GM21723 (cell line): Measurements from ENCODE around the gene ADAMTS6.

Source experiments
- ATAC-seq: cut with Tn5 transposase; IDR thresholded peaks from one replicate; pipeline ENCODE4 v1.9.1; 2021; ENCODE audit warnings: mild to moderate bottlenecking, moderate library complexity; ENCODE audit not compliant: unreplicated experiment

ADAMTS6 gene

DNA sequence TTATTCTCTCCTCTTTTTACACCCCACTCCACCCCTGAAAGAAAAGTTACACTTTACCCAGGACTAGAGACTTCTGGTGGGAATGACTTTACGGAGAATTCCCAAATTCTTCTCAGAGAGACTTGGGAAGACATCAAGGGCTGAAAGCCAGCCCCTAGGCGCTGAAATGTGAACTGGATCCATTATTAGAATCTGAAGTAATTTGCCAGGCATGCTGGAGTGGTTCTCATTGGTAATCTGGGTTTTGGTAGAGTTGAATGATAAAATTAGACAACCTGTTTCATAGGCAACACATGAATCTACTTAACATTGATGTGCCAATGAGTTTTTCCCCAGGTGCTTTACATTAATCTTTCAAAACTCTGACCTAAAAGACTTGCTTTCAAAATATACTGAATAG is 324.8 kb downstream of the ADAMTS6 start:
- ATAC-seq = no peak

DNA sequence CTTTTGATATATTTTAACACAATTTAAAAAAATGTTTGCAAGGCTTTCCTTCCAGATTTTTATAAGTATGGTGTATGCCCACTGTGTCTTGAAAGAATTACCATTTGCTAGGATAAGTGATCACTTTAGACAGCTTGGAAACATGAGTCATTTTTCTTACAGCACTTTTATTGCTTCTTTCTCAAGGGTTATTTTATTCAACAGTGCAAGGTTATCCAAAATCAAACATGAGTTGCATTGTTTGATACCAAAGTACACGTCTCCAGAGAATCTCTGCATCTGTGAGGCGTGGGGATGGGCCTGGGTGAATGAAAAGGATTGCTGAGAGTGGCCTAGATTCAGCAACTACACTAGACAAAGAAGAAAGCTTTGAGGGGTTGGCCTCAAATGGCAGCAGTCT is 329.6 kb downstream of the ADAMTS6 start:
- no peak for ATAC-seq

DNA sequence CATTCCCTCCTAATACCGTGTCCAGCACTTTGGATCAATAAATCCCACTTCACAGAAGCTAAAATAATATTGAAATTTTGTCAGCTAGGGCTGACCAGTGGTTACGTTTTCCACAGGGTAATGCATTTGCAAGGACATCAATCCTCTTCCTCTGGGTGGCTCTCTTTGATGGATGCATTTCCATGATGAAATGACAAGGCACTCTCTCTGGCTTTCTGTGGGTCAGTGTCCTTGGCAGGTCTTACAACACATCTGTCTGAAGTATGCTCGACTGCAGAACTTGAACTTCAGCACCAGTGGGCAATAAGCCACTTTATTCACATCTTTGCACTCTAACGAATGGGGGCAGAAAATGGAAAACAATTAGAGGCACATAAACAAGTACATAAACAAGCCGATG is 330.1 kb downstream of the ADAMTS6 start:
- ATAC-seq = no peak

DNA sequence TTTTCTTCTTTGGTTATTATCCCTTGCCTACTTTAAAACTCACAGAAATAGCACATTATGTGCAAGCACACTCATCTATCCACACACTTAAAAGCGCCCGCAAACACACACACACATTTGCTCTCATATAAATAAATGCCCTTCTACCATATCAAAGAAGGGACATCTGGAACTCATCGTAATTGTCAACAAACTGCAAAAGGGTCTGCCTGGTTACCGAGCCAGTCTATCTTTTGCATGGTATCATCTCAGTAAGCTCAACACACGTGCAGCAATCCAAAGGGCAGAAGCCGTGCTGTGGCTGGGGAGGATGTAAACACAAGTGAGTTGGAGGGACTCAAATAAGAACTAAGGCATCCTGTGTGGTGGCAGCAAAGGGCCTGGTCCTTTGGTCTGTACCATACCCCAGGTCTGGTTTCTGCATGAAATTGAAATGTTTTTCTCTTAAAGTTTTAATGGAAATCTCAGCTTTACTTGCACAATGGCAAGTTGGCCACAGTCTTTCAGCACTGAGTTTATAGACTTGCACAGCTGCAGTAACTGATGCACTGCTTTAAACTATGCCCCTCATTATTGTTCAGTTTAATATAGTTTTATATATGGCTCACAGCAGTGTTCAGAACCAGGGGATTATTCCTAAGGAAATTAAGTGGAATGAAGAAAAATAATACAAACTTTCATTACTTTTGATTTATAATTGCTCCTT is 331.0 kb downstream of the ADAMTS6 start:
- no peak for ATAC-seq

DNA sequence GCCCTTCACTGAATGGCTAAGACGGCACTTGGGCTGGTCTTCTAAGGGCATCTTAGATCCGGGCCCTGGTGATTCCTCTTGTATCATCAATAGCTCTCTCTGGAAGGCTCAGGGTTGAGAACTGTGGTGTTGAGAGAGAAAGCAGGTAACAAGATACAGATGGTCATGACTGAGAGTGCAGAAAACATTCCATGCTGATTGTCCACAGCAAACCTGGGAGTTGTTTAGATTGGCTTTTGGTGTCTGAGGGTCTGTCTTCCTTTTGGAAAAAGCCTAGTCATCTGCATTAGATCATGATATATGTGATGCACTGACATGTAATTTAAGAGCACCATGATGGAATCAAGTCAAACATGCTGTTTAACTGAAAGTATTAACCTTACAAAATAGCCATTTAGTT is 331.9 kb downstream of the ADAMTS6 start:
- no peak for ATAC-seq

DNA sequence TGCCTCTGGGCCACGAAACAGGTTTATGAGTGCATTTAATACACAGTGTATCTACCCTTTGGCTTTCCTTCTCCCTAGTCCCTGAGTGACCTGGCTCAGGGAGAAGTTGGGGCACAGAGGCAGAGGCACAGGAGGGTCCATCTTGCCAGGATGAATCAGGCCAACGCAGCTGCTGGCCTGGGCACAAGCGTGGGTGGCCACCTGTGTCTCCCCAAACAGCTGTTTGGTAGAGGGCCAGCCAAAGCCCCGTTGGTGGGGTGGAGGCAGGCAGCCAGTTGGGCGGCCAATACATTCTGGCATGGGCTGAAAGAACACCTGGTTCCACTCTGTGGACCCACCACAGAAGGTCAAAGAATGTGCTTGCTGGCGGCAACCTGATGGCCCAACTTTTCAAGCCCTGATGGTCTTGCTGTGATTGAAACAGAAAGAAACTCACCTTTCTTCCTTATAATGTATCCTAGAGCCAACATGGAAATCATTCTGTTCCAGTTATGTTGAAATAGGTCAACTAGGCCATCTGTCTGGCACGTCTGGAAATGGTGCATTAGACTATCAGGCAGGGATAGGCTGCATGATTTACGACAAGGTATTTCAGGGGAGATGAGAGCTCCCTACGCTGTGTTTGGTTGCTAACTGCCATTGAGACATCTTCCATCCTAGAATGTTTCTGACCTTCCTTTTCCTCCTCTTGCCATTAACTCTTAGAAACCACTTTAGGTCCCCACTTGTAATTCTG is 337.4 kb downstream of the ADAMTS6 start:
- ATAC-seq = no peak

DNA sequence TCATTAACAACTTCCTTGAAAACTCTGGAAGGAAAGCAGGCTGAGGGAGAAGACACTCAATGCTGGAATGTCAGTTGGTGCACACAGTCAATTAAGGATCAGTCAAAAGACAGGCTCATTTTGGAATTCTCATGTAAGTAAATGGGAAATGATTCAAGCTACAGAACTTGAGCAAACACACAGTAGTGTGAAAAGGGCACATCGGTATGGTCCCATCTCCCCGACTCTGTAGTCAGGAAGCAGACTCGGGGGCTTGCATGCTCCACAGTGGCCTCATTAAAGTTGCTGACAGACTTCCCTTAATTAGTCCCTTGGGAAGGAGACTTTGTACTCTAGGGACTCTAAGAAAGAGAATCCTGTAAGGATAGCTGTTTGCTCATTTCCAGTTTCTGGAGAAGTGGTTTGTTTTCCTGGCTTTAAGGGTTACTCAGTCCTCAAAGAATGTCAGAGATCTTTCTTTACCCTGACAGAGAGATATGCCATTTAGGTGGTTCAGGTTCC is 339.2 kb downstream of the ADAMTS6 start:
- no peak for ATAC-seq

DNA sequence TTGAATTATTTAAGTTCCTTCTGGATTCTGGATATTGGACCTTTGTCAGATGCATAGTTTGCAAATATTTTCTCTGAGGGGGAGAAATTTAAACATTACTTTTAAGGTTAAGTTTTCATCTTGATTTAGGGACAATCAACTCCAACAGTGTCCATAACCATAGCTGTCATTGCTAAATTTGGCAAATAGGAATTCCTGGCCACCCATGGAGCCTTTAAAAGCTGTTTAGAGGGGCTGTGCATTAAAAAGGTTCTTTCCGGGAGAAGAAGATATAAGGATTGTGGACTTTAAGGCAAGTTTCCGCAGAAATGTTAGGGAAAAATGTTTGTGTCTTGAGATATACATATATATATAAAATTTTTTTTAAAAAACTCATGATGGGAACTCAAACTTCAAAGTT is 339.7 kb downstream of the ADAMTS6 start:
- ATAC-seq = no peak

DNA sequence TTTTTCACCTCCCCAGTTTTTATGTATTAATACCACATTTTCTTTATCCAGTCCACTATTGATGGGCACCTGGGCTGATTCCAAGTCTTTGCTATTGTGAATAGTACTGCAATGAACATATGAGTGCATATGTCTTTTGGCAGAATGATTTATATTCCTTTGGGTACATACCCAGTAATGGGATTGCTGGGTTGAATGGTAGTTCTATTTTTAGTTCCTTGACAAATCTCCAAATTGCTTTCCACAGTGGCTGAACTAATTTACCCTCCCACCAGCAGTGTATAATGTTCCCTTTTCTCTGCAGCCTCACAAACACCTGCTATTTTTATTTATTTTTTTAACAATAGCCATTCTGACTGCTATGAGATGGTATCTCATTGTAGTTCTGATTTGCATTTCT is 340.2 kb downstream of the ADAMTS6 start:
- ATAC-seq = no peak

DNA sequence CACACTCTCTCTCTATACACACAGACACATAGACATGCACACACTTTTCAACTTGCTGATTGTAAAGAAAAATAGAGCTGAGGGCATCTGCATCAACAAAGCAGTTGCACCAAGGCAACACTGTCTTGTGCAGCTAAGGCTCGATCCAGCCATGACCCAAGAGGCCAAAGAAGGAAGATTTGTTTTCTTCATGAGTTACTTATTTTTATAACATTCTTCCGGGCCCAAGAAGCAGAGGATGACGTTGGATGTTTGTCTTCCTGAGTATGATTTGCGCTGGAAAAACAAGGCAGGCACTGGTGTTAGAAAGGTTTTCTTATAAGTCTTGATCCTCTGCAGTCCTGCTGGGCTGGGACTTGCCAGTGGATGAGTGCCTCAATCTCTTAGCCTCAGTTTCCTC is 344.1 kb downstream of the ADAMTS6 start:
- ATAC-seq = no peak

DNA sequence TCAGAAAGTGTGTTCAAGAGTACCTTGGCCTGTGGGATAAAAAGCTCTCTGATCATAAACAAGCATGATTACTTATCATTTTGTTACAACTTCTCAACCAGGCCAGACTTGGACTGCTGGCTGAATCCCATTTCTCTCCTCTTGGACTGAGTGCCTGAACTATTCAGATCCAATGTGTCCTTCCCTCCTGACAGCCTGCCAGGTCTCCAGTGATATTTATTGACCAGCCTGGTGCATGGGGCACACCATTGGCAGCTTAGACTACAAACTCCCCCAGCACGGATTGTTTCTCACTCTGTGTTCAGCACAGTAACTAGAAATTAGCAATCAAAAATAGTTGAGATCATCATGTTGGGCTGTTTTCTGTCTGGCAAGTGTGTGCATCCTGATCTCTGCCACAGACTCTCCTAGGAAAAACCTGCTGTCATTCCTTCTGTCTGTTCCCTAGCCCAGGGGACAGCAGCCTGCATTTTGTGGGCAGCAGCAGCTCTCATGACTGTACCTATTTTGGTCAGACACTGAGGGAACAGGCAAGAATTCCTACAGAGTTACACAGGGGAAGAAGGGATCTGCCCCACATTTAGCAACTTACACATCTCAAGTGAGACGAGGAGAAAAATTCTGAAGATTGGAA is 348.1 kb downstream of the ADAMTS6 start:
- ATAC-seq = no peak

DNA sequence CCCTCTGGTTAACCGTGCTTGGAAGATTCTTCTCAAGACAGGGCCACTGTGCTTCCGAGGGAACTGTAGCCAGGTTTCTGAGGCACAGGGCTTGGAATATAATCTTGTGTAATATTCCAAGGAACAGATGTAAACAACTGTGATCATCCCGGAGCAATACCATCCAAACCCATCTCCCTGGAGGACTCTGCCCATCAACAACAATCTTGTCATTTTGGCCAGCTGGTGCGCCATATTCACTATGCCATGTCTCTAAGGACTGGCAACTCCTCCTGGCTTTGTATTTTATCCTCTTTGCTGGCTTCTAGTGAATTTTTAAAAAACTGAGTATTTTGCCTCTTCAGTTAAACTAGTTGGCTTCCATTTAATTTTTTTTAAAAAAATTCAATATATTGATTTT is 349.3 kb downstream of the ADAMTS6 start:
- ATAC-seq = no peak

DNA sequence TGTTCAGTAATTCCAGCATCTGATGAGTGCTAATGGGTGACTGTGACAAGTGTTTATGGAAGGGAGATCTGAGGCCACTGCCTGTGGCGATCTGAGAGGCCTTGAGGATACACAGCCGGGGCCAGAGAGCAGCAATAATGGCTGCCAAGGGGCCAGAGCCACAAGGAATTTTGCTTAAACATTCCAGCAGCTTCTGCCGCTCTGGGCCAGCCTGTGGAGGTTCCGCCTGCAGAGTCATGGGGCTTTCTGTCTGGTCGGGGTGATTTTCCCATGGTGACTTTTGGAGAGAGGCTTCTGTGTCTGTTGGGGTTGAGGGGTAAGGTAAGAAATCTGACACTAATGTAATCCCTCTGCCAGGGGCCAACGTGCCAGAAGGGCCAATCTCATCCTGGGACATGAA is 353.5 kb downstream of the ADAMTS6 start:
- no peak for ATAC-seq

DNA sequence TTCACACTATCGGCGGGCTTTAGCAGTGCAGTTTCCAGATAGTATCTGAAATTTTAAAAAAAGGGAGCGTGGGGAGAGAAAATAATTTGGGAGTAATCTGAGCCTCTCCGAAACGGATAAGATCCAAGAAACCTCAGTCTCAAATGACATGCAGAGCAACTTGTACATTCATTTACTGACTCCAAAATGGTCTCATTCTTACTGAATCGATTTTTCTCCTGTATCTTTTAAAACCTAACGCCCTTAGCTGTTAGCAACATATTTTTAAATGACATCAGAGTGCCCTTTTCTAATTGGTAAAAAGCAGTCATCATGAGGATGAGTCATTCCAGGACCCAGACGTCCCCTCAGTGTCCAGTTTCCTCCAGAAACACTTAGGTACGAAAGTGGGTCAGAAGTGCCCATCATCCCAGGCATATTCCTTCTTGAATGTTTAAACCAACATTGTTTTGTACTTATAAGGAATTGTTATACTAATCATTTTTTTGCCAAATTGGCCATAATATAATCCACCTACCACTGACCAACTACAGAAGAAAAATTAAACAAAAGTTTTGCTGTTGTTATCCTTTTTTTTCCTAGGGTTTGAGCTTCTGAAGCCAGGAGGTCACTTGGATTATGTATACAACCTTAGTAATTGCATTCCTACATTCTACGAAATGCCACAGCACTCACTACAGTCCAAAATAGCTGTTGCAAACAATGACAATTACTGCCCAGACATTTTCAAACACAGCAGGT is 354.4 kb downstream of the ADAMTS6 start:
- no peak for ATAC-seq

DNA sequence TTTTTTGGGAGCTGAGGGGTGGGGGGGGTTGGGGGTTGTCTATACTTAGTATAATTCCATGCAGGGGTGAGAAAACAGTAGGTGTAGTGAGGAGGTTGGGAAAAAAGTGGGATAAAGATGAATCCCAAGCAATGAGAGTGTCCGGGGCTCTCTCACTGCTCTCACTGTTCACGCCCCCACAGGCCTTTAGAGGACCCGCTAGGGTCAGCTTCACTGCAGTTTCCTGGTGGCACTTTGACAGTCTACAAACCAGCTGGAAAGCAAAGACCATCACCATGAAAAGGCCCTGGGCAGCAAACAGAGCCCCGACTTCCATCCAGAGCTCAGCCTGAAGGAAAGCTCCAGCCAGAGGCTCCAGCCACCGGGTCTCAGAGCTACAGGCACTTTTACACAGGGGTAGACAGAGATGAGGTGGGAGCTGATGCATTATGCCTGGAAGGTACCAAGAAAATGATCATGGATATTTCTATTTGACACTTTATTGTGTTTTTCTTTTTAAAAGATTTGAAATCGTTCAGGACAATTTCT is 355.1 kb downstream of the ADAMTS6 start:
- ATAC-seq = no peak

DNA sequence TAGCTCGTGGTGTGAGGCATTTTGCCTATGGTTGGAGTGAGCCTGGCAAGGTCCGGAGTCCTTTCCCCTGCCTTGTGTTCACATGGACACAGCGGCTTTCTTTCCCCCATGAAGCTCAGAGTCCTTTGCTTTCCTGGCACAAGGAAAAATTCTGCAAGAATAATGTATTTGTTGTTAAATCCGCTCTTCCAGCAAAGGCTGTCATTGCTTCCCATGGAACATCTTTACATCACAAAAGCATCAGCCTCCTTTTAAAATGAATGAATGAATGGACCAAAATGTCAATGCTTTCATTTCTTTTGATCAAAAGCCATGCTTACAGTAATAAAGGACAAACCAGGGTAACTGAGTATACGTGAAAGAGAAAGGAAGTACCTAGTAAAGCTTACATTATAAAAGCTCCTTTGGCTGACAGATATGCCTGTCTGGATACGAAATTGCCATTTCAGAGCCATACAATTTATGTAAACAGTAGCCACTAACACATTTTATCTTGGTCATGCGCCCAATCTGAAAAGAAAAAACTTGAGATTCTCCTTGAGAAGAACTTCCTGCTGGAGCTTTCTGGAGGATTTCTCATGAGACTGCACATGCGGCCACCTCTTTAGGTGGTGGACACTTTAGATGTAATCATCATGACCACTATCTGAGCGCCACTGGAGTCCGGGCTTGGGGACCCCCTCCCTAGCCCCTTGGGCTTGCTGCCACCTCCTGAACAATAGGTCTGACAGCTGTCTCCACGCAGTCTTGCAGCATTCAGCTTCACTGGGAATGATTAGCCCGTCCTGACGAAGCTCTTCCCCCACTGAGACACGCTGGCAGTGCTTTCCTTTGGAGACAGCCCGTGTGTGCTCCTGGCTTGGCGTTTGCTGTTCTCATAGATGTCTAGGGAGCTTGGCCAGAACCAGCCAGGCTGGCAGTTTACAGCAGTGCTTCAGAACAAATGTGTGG is 355.9 kb downstream of the ADAMTS6 start:
- ATAC-seq = no peak

DNA sequence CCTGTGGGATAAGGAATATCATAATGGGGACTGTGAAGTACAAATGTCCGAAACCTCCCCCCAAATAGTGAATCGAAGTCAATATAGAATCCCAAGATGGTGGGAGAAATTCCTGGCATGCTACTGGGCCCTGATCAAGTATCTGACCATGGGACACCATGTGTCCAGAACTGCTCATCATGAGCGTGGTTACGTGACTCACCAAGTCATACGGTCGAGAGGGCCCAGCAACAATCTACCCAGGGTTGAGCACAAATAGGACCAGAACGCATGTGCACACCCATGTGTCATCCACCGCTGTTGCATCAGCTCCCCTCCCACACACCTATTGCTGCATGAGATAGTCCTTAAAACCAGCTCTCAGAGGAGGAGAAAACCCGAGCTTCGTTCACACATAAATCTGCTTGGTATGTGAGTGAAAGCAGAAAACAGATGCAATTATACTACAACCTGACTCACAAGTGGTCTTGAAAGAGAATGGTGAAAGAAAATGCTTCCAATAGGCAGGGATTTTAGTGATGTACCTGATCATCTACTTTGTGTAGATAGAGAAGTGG is 359.8 kb downstream of the ADAMTS6 start:
- ATAC-seq = no peak

DNA sequence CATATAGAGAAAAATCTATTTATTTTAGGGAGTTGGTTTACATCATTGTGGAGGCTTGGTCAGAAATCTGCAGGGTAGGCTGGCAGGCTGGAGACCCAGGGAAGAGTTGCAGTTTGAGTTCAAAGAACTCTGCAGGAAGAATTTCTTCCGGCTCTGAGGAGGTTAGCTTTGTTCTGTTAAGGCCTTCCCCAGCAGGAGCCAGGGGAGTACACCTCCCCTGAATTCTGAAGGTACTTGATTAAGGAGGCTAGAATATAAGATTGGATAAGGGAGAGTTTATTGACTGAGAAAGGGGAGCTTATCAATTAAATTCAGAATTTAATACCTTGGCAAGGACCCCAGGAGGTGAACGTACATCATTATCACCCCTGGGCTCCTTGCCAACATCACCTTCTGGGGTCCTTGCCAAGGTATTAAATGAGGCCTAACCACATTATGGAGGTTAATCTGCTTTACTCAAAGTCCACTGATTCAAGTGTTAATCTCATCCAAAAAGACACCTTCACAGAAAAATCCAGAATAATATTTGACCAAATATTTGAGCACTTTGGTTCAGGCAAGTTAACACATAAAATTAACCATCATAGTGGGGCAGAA is 361.3 kb downstream of the ADAMTS6 start:
- ATAC-seq = no peak

DNA sequence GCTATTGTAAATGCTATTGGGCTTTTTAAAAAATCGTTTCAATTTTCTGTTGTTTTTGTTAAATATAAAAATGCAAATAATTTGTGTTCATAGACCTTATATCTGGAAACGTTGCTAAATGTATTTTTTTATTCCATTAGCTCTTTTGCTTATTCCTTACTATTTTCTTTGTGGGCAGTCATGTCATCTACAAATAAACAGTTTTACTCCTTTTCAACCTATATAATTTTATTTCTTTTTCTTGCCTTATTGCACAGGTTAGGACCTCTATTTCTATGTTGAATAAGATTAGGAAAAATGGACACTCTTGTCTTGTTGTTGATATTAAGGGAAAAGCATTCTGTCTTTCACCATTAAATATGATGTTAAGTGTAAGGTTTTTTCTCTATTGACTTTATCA is 364.2 kb downstream of the ADAMTS6 start:
- ATAC-seq = no peak
